ENCODE measurements around the gene SLC8A2. TPM values are rescaled to one million over a fixed set of nuclear protein-coding genes. Genes with fewer than 3 reads are reported as not detected.
"Not testable (repeated sequence)": the region's sequence is repeated elsewhere in the genome, so short reads cannot be mapped to it uniquely, and the experiment has no call there.

The SLC8A2 gene
- polyA plus RNA-seq, 1 donor = 0.23 TPM

- no peak for DNase-seq
These were observed 63.3 kb downstream of the SLC8A2 start for GRCh38 chr19:47408156-47408938.

- DNase-seq = no peak
These were observed 64.3 kb downstream of the SLC8A2 start for GRCh38 chr19:47407417-47407774.

GRCh38 chr19:47406711-47407416 lies 64.8 kb downstream of the SLC8A2 start:
- DNase-seq = no peak

GRCh38 chr19:47405854-47406417 lies 65.8 kb downstream of the SLC8A2 start:
- DNase-seq = no peak

GRCh38 chr19:47405197-47405550 lies 66.5 kb downstream of the SLC8A2 start:
- DNase-seq = no peak

GRCh38 chr19:47404334-47405196 lies 67.1 kb downstream of the SLC8A2 start:
- DNase-seq = no peak

- no peak for DNase-seq
These were observed 69.2 kb downstream of the SLC8A2 start for GRCh38 chr19:47402504-47402903.

- no peak for DNase-seq
These were observed 72.7 kb downstream of the SLC8A2 start for GRCh38 chr19:47398707-47399597.

- DNase-seq = peak; percentile 48
These were observed 80.0 kb downstream of the SLC8A2 start for GRCh38 chr19:47391510-47392223.

GRCh38 chr19:47390533-47391488 lies 80.9 kb downstream of the SLC8A2 start:
- no peak for DNase-seq

- no peak for DNase-seq
These were observed 82.5 kb downstream of the SLC8A2 start for GRCh38 chr19:47389150-47389556.

- not testable (repeated sequence) for DNase-seq
These were observed 83.0 kb downstream of the SLC8A2 start for GRCh38 chr19:47388721-47389120.

GRCh38 chr19:47387623-47388022 lies 84.1 kb downstream of the SLC8A2 start:
- not testable (repeated sequence) for DNase-seq

GRCh38 chr19:47386582-47386981 lies 85.1 kb downstream of the SLC8A2 start:
- DNase-seq = not testable (repeated sequence)

- not testable (repeated sequence) for DNase-seq
These were observed 87.2 kb downstream of the SLC8A2 start for GRCh38 chr19:47384533-47384932.

GRCh38 chr19:47383890-47384289 lies 87.8 kb downstream of the SLC8A2 start:
- DNase-seq = not testable (repeated sequence)

GRCh38 chr19:47381653-47382279 lies 89.9 kb downstream of the SLC8A2 start:
- DNase-seq = no peak

- no peak for DNase-seq
These were observed 90.6 kb downstream of the SLC8A2 start for GRCh38 chr19:47381121-47381520.

GRCh38 chr19:47380559-47380958 lies 91.1 kb downstream of the SLC8A2 start:
- DNase-seq = no peak

All from hindlimb muscle (tissue), 1 donor.